Peyer's patch (tissue), 4 donors: Measurements from ENCODE around the gene SEL1L3. TPM values are rescaled to one million over a fixed set of nuclear protein-coding genes. Genes with fewer than 3 reads are reported as not detected.

Source experiments
- DNase-seq, 3 donors: peaks; one replicate each; pipeline ENCODE4 v3.0.0-alpha.2; 2017 to 2019
- H3K27ac ChIP-seq, 4 donors: fragments of 200-600 bp; sonication (generic); one replicate each; pipeline ENCODE4 v1.5.1; 2016 to 2019
- H3K27me3 ChIP-seq, 2 donors: fragments of 200-600 bp; sonication (generic); one replicate each; pipeline ENCODE4 v1.5.1; 2019
- H3K36me3 ChIP-seq, 3 donors: fragments of 200-600 bp; sonication (generic); one replicate each; pipeline ENCODE4 v1.5.1; 2016 to 2019
- H3K4me1 ChIP-seq, 4 donors: fragments of 200-600 bp; sonication (generic); one replicate each; pipeline ENCODE4 v1.5.1; 2016 to 2019
- H3K4me3 ChIP-seq, 4 donors: fragments of 200-600 bp; sonication (generic); 1 replicate in 3 of 4; 2 replicates in 1 of 4; pipeline ENCODE4 v1.5.1; 2016 to 2019; ENCODE audit warnings: mild to moderate bottlenecking in 1 of 4
- H3K9me3 ChIP-seq, 4 donors: fragments of 200-600 bp; sonication (generic); one replicate each; pipeline ENCODE4 v1.5.1; 2016 to 2019; ENCODE audit warnings: mild to moderate bottlenecking in 1 of 4
- POLR2A ChIP-seq, 2 donors: fragments of 450-650 bp; IDR thresholded peaks; one replicate each; pipeline ENCODE4 v1.5.1; 2017; ENCODE audit warnings: antibody characterized with exemption in 2 of 2, mild to moderate bottlenecking in 2 of 2, moderate library complexity in 2 of 2
- total RNA-seq, 4 donors: library from RNA; depleted of rRNA; stranded (reverse); fragments of >200 nt; gene quantifications; one replicate each; pipeline ENCODE4 v1.1.0, GENCODE V29; 2016
- TF ChIP-seq, protein P1 (sequence below), 6 experiments: fragments of 450-650 bp in 4 of 6; fragments of 200-600 bp in 2 of 6; sonication (generic) in 1 of 6; IDR thresholded peaks; one replicate each; pipeline ENCODE4 v1.5.1; 2017 to 2019; ENCODE audit warnings: antibody characterized with exemption in 6 of 6, mild to moderate bottlenecking in 3 of 6, moderate library complexity in 1 of 6

SEL1L3 gene
- total RNA-seq, 4 donors from 2014 or later = 91.4 to 194 (median 134) TPM

DNA sequence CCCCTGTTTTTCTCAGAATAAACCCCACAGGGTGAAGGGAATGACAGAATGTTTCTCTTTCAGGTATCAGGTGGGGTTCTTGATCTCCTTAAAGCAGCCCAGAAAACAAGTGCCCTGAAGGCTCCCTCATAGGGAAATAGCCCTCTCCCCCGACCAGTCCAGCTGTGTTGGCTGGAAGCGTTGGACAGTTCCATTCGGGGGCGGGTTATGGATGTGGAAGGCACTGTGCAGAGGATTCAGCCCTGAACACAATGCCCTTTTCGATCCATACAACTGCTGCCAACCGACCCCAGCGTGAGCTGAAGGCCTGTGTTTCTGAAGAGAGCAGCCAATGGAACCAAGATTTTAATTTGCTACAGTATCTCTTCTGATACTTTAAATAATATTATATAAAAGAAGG, 41.5 kb downstream of the SEL1L3 start:
- Histone ChIP-seq H3K36me3 (peaks cover 0 to 54% (median 0%) of the 10 kb centered on the region in 3 donors), H3K27ac (no peak overlapping the region), H3K4me1 (no peaks in the 10 kb centered on the region), H3K27me3 (no peaks in the 10 kb centered on the region), H3K4me3 (no peak overlapping the region), H3K9me3 (no peaks in the 10 kb centered on the region)
- TF ChIP-seq, protein P1, sequence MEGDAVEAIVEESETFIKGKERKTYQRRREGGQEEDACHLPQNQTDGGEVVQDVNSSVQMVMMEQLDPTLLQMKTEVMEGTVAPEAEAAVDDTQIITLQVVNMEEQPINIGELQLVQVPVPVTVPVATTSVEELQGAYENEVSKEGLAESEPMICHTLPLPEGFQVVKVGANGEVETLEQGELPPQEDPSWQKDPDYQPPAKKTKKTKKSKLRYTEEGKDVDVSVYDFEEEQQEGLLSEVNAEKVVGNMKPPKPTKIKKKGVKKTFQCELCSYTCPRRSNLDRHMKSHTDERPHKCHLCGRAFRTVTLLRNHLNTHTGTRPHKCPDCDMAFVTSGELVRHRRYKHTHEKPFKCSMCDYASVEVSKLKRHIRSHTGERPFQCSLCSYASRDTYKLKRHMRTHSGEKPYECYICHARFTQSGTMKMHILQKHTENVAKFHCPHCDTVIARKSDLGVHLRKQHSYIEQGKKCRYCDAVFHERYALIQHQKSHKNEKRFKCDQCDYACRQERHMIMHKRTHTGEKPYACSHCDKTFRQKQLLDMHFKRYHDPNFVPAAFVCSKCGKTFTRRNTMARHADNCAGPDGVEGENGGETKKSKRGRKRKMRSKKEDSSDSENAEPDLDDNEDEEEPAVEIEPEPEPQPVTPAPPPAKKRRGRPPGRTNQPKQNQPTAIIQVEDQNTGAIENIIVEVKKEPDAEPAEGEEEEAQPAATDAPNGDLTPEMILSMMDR (IDR thresholded peaks at IDR 0.05) = no peak
- no peak for TF ChIP-seq POLR2A (IDR thresholded peaks at IDR 0.05)
- no peak for DNase-seq

DNA sequence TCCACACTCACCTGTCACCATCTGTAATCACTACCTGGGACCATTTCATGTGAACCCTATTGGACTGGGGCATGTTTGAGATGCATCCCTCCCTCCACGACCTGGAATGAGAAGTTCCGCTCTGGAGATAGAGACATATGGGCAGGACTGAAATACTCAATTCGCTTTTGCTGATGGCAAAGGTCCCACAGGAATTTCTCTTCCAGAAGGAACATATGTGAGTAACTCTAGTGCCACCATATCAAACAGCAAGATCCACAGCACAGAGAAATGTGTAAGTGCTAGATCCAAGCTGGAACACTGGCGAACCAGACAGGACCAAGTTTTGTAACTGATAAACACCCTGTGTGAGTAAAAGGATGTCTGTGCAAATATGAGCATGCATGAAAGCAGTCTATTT, 43.9 kb downstream of the SEL1L3 start:
- H3K27ac ChIP-seq = no peak overlapping the region
- H3K4me3 ChIP-seq = no peak overlapping the region
- H3K4me1 ChIP-seq = no peaks in the 10 kb centered on the region
- DNase-seq = no peak
- H3K36me3 ChIP-seq = peaks cover 0 to 65% (median 0%) of the 10 kb centered on the region in 3 donors
- TF ChIP-seq, protein P1 (IDR thresholded peaks at IDR 0.05) = no peak
- no peak for TF ChIP-seq POLR2A (IDR thresholded peaks at IDR 0.05)
- no peaks in the 10 kb centered on the region for H3K9me3 ChIP-seq
- no peaks in the 10 kb centered on the region for H3K27me3 ChIP-seq

DNA sequence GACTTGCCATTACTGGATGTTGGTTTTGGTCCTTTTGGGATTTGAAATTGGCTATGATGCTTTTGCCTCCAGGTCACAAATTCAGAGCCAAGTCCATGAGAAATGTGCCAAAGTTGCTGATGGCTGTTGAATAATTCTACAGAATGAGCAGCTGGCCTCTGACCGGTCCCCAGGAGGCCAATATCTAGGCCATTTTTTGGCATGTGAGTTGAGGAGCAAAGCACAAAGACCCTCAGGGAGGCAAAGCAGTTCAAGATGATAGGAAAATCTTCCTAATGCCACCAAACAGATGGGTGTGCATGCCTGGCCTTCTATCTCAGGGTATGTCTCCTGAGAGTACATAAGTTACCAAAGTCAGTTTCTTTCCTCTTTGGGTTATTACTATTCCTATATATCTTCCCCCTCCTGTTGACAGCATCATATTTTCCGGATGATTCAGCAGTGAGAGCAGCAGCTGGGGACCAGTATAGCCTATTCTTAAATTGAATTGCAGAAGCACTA, 44.4 kb downstream of the SEL1L3 start:
- H3K27me3 ChIP-seq = no peaks in the 10 kb centered on the region
- no peak for DNase-seq
- no peaks in the 10 kb centered on the region for H3K9me3 ChIP-seq
- no peak overlapping the region for H3K4me3 ChIP-seq
- peaks cover 0 to 67% (median 0%) of the 10 kb centered on the region in 3 donors for H3K36me3 ChIP-seq
- H3K4me1 ChIP-seq = no peaks in the 10 kb centered on the region
- TF ChIP-seq POLR2A (IDR thresholded peaks at IDR 0.05) = no peak
- TF ChIP-seq, protein P1 (IDR thresholded peaks at IDR 0.05) = no peak
- no peak overlapping the region for H3K27ac ChIP-seq

DNA sequence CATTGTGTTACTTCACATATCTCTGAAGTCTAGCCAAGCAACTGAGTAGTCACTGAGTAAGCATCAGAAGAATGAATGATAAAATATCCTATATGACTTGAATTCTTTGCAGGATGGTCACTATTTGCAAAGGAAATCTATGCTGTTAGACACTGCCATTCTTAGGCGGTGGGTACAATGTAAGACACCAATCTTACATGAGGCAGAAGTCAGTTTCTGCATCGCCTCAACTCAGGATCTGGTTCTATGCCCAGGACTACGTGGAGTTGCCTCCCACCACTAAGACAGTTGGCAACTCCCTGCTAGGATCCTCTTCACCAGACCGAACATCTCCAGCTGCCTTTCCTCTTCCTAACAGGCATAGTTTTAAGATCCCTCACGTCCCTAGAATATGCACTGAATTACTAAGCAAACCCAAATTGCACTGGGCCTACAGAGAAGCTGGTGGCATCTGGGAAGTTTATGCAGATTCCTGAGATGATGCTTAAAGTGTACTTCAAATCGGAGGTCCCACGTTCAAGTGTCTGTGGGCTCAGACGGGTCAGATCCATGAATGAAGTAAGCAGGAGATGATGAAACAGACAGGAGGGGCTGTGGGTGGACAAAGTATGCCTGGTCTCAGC, 45.6 kb downstream of the SEL1L3 start:
- TF ChIP-seq, protein P1 (IDR thresholded peaks at IDR 0.05) = no peak
- TF ChIP-seq POLR2A (IDR thresholded peaks at IDR 0.05) = no peak
- Histone ChIP-seq H3K4me1 (no peaks in the 10 kb centered on the region), H3K9me3 (no peaks in the 10 kb centered on the region), H3K4me3 (no peak overlapping the region), H3K27ac (no peak overlapping the region), H3K27me3 (no peaks in the 10 kb centered on the region), H3K36me3 (peaks cover 0 to 68% (median 0%) of the 10 kb centered on the region in 3 donors)
- DNase-seq = no peak

DNA sequence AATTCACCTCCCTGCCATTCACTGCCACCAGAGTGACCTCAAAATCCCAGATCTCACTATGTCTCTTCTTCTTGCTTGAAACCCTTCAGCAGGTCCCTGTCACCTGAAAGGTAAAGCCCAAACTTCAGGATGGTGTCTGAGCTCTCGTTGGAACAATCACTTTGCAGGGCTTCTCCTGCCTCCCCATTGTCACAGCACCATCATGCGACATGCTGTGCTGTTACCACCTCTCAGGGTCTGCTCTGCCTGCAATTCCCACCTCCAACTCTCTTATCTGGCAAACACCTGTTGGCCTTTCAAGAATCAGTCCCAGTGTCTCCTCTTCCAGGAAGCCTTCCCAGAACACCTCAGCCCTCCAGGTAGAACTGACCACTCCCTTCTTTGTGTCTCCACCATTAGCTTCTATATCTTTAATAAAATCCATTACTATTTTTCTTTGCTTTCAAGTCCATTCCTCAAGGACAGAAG, 46.2 kb downstream of the SEL1L3 start:
- no peak overlapping the region for H3K4me3 ChIP-seq
- no peak for TF ChIP-seq POLR2A (IDR thresholded peaks at IDR 0.05)
- TF ChIP-seq, protein P1 (IDR thresholded peaks at IDR 0.05) = no peak
- no peak for DNase-seq
- H3K36me3 ChIP-seq = peaks cover 0 to 71% (median 0%) of the 10 kb centered on the region in 3 donors
- H3K9me3 ChIP-seq = no peaks in the 10 kb centered on the region
- no peaks in the 10 kb centered on the region for H3K4me1 ChIP-seq
- no peaks in the 10 kb centered on the region for H3K27me3 ChIP-seq
- no peak overlapping the region for H3K27ac ChIP-seq
